Articular chondrocyte of knee joint (primary cell): ENCODE measurements around the gene FANCB. TPM values are rescaled to one million over a fixed set of nuclear protein-coding genes. Genes with fewer than 3 reads are reported as not detected.

ENCODE experiments used
- total RNA-seq: library from RNA; depleted of rRNA; stranded (reverse); fragments of >200 nt; gene quantifications from 2 replicates; pipeline ENCODE4 v1.2.3, GENCODE V29; 2012

The FANCB gene
- total RNA-seq: 3.5 and 4.6 TPM in 2 replicates

DNA sequence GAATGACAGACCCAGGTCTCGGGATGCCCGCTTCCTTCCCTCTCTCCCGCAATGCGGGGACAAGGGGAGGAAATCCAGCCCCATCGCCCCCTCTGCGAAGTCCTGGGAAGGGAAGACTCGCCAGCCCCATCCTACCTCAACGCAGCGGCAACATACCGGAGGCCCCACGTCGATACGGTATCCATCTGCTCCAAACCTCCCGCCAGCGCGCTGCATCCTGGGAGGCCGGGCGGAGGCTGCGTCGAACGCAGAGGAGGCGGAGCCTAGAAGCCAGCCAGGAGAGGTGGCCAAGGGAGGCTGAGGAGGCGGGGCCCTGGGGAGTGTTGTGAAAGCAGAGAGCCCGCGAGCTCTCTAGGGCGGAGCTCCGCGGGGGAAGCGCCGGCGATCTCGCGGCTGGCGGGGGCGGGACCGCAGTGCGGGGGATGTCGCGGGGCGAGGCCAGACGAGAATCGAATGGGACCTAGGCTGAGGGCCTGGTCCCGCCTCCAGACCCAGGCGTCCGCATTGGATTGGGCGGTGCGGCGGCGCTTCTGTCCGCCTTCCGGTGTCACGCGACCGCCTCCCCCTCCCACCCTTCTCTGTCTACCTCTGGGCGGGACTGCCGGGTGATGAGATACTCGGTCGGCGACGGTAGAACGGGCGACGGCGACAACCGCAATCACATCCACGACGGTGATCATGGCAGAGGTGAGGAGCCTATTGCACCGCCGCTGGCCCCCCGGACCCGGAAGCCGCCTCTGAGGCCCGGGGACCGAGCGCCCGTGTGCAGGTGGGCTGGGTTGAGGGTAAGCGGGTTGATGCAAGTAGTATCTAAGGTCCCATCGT, at the start of gene FANCB, which contains the start of gene MOSPD2:
Gene FANCB (minus strand): TSS at position 219 of the 825 bp plus-strand sequence. CDS start 7,559 bp downstream, outside the sequence.
Gene MOSPD2 (plus strand): TSS at position 571 of the 825 bp plus-strand sequence. CDS start 108 bp downstream, at position 679.

Other genes starting within 250 kb of the FANCB start
- gene MOSPD2, start 352 bp upstream of the FANCB start, total RNA-seq: 19.2 and 22.7 TPM in 2 replicates